ENCODE data around the gene FABP3.

DNA sequence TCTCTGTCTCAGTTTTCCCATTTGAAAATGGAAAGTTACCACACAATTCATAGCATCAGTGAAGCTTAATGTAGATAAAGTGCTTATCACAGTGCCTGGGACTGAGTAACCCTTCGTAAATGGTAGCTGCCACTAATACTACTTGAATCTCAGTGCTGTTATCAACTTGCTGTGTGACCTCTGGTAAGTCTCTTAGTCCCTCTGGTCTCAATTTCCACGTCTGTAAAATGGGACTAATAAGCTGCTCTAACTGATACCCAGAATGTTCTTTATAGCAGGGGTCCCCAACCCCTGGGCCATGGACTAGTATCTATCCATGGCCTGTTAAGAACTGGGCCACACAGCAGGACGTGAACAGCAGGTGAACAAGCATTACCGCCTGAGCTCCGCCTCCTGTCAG lies 47.8 kb upstream of the FABP3 start:
- TF ChIP-seq, protein P1, sequence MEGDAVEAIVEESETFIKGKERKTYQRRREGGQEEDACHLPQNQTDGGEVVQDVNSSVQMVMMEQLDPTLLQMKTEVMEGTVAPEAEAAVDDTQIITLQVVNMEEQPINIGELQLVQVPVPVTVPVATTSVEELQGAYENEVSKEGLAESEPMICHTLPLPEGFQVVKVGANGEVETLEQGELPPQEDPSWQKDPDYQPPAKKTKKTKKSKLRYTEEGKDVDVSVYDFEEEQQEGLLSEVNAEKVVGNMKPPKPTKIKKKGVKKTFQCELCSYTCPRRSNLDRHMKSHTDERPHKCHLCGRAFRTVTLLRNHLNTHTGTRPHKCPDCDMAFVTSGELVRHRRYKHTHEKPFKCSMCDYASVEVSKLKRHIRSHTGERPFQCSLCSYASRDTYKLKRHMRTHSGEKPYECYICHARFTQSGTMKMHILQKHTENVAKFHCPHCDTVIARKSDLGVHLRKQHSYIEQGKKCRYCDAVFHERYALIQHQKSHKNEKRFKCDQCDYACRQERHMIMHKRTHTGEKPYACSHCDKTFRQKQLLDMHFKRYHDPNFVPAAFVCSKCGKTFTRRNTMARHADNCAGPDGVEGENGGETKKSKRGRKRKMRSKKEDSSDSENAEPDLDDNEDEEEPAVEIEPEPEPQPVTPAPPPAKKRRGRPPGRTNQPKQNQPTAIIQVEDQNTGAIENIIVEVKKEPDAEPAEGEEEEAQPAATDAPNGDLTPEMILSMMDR (IDR thresholded peaks at IDR 0.05), result no peak
- TF ChIP-seq POLR2A (IDR thresholded peaks at IDR 0.05), result no peak

Measured in adrenal gland (tissue), 5 donors.